GM19467 (cell line): Measurements from ENCODE around the gene ZNF311.
"Not testable (repeated sequence)": the region's sequence is repeated elsewhere in the genome, so short reads cannot be mapped to it uniquely, and the experiment has no call there.

Experiments
- ATAC-seq: cut with Tn5 transposase; IDR thresholded peaks from one replicate; pipeline ENCODE4 v1.9.1; 2021; ENCODE audit warnings: mild to moderate bottlenecking, moderate library complexity; ENCODE audit not compliant: unreplicated experiment

The ZNF311 gene

DNA sequence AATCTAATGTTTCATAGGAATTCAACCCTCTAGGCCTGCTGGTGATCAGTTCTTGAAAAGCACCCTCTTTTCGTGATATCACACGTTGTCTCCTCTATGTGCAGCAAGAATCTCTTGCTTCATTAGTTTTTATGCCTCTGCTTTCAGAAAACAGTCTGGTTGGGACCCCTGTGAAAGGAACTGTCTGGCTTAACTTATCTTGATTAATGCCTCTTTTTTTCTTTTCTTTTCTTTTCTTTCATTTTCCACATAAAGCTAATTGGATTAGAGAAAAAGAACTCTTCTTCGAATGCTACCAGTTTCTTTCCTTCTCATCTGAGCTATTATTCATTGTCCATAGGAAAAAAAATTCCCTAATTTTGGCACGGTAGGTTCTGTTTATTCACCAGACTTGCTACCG, 21.3 kb downstream of the ZNF311 start:
- ATAC-seq = no peak

GRCh38 chr6:28982476-28983266, 22.4 kb downstream of the ZNF311 start:
- no peak for ATAC-seq

DNA sequence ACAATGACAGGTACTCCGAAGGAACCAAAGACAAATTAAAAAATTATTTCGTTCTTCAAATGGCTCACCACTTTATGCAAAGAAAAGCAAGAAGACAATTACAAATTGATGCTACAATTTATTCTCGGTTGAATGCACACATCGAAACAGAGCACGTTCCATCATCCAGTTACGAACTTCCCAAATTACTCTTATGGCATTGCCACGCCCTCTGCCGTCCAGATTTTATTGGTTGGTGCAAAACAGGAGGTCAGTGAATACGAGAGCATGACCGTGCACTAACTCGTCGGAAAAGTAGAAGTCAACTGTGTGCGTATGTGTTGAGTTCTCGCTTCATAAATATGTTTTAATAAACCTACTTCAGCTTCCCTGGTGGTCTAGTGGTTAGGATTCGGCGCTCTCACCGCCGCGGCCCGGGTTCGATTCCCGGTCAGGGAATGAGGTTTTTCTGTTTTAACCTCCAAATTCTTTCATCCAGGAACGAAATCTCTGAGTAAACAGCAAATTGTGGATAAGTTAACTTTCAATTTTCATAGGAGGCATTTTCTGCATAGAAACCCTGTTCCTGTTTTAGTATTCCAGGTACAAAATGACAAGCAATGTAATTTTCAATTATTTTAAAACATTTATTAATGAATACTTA, 23.2 kb downstream of the ZNF311 start:
- ATAC-seq = peak; percentile 31

- peak; percentile 28 for ATAC-seq
These were observed 23.7 kb downstream of the ZNF311 start for GRCh38 chr6:28981431-28981832.

GRCh38 chr6:28980852-28981430, 24.2 kb downstream of the ZNF311 start:
- ATAC-seq = peak; percentile 41

DNA sequence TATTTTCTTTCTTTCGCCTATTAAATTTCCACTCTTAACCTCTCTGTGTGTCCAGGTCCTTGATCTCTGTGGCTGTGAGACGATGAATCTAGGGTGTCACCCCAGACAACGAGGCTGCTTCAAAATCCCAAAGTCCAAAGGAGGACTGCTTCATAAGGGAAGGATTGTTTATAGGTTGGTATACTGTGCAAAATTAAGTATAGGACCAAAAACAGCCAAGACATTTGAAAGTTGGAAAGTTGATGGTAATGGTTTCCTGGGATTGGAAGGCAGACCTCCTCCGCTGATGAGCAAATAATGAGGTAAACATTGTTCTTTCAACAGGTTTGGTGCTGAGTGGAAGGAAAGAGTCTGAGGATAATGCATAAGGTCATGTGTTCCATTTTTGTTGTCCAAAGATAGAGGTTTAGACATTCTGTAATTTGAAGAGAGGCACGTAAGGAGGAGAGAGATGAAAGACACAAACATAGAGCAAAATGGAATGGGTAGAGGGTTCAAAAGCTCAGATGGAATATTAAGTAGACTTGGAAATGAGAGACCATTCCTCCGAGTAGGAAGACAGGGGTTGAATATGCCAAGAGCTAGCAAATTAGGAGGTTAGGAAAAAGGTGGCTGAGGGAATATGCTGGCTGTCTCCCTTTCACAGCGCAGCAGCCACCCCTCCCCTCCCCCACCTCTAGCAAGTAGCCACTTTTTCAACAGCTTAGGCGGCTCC, 24.8 kb downstream of the ZNF311 start:
- no peak for ATAC-seq

DNA sequence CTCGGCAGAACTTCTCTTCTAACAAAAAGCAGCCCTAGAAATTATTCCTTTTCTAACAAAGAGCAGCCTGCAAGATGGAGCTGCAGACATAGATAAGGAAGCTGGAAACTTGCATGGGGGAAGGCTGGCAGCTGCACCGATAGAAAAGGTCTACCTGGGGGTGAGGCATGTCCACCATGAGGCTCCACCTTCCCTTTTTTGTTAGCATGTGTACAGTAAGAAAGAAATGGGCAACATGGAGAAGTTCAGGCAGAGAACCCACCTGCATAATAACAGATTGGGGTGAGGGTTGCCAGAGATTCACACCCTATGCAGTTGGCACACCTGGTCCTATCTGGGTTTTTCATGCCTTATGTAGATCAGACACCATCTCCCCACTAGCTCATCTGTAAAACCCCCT, 25.4 kb downstream of the ZNF311 start:
- ATAC-seq = no peak

- no peak for ATAC-seq
These were observed 26.1 kb downstream of the ZNF311 start for GRCh38 chr6:28978959-28979561.

DNA sequence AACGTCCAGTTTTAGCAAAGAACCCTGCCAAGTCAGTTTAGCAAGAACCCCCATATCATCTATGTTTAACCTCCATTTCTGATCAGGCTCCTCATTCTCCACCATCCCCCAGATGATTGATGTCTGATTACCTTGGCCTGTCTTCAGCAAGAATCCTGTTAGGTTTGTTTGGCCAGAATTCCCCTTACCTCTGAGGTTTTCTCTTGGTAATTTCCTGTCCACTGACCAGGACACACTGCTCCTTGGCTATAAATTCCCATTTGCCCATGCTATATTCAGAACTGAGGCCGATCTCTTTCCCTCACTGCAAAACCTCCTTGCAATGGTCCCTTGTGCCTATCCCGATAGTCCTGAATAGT, 27.0 kb downstream of the ZNF311 start:
- no peak for ATAC-seq

- no peak for ATAC-seq
These were observed 27.6 kb downstream of the ZNF311 start for GRCh38 chr6:28977341-28978132.

DNA sequence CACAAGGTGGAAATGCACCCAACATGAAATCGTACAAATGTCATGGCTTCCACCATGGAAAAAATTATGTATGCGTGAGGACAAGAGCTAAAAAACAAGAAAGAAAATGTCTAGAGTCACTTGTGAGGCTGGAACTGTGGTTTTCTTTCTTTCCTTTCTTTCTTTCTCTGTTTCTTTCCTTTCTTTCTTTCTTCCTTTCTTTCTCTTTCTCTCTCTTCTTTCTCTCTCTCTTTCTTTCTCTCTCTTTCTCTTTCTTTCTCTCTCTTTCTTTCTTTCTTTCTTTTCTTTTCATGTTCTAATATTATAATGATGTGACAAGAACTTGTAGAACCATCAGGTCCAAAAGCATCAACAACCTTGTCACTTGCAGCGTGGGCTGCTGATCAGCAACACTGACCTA, 28.4 kb downstream of the ZNF311 start:
- ATAC-seq = no peak

DNA sequence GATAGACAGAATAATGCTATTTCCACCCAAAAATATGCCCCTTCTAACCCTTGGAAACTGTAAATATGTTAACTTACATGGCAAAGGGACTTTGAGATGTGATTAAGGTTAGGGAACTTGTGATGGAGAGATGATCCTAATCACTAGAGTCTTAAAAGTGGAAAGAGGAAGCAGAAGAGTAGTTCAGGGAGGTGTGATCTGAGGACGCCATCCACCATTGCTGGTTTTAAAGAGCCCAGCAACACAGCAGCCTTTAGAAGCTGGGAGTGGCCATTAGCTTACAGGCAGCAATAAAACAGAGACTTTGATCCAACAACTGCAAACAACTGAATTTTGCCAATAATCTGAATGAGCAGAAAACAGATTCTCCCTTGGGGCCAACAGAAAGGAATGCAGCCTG, 30.6 kb downstream of the ZNF311 start:
- no peak for ATAC-seq

DNA sequence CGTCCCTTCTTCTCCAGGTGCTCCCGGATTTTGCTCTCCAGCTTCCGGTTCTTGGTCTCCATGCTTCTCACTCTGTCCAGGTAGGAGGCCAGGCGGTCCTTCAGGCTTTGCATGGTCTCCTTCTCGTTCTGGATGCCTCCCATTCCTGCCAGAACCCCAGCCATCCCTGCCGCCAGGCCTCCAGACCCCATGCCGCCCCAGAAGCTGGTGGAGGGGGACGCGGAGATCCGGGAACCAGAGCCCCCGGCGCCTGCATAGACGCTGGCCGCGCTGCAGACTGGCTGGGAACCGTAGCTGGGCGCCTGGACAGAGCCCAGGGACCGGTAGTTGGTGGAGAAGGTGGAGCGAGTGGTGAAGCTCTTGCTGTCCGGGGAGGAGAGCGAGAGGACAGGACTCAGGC, 35.1 kb downstream of the ZNF311 start:
- ATAC-seq = not testable (repeated sequence)

DNA sequence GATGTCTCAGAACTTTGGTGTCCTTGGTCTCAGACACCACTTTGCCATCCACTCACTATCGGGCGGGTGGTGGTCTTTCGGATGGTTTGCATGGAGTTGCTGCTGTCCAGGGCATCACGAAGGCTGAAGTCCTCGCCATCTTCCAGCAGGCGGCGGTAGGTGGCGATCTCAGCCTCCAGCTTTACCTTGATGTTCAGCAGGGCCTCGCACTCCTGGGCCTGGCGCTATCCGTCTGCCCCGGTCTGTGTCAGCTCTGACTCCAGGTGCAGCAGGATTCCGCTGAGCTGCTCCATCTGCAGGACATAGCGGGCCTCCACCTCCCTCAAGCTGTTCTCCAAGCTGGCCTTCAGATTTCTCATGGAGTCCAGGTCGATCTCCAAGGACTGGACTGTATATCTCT, 36.0 kb downstream of the ZNF311 start:
- no peak for ATAC-seq

DNA sequence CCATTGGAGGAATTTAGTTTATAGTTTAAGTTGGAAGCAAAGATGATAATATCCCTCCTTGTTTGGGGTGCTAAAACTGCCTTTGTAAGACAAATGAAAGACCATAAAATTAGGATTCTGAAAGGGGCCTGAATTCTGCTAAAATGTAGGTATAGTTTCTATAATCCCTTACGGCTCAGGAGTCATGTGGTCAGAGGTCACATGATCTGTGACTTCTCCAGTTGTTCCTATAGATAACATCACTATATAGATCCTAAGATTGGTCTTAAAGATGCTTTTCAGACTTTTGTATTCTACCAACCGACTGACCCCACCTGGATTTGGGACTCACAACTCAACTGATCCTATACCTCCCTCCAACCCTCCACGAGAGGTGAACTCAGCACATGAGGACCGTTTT, 36.6 kb downstream of the ZNF311 start:
- ATAC-seq = no peak

- no peak for ATAC-seq
These were observed 39.4 kb downstream of the ZNF311 start for GRCh38 chr6:28965706-28966105.

- no peak for ATAC-seq
These were observed 44.1 kb downstream of the ZNF311 start for GRCh38 chr6:28960846-28961500.

- not testable (repeated sequence) for ATAC-seq
These were observed 46.4 kb downstream of the ZNF311 start for GRCh38 chr6:28958561-28959243.

DNA sequence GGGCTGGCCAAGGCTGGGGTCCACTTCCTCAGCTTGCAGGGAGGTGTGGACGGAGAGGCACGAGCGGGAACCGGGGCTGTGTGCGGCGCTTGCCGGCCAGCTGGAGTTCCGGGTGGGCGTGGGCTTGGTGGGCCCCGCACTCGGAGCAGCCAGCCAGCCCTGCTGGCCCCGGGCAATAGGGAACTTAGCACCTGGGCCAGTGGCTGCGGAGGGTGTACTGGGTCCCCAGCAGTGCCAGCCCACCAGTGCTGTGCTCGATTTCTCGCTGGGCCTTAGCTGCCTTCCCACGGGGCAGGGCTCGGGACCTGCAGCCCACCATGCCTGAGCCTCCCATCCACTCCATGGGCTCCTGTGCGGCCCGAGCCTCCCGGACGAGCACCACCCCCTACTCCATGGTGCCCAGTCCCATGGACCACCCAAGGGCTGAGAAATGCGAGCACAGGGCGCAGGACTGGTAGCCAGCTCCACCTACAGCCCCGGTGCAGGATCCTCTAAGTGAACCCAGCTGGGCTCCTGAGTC, 47.3 kb downstream of the ZNF311 start:
- ATAC-seq = not testable (repeated sequence)
